Naive thymus-derived CD4-positive, alpha-beta T cell (primary cell): Measurements from ENCODE around the gene CRNKL1. TPM values are rescaled to one million over a fixed set of nuclear protein-coding genes. Genes with fewer than 3 reads are reported as not detected.

Experiments
- ATAC-seq: fragments of 150-1000 bp; cut with Tn5 transposase; 2 replicates; pipeline ENCODE4 v1.10.0; 2021; ENCODE audit warnings: mild to moderate bottlenecking, moderate library complexity
- CTCF ChIA-PET: fragments of 350-600 bp; sonication (Branson Sonifier 250); formaldehyde crosslinking; loops from one replicate; lab custom pipeline; 2021; ENCODE audit warnings: antibody characterized with exemption; lab: Charles Lee
- POLR2A ChIA-PET: fragments of 350-600 bp; sonication (Branson Sonifier 250); formaldehyde crosslinking; loops from one replicate; lab custom pipeline; 2021; ENCODE audit warnings: antibody characterized with exemption, inconsistent platforms; lab: Charles Lee
- DNase-seq, 9 donors: peaks; one replicate each; pipeline versions ENCODE4 v3.0.0 to v3.0.0-alpha.2; 2020 to 2022; ENCODE audit warnings: mixed read lengths in 1 of 9
- H3K27ac ChIP-seq: one replicate; pipeline ENCODE4 v1.7.0; 2013; ENCODE audit warnings: mild to moderate bottlenecking, low read depth, low read length, moderate library complexity
- H3K27me3 ChIP-seq, 2 donors: one replicate each; pipeline ENCODE4 v1.7.0; 2013; ENCODE audit warnings: low read length in 2 of 2, mild to moderate bottlenecking in 2 of 2, moderate library complexity in 2 of 2; ENCODE audit not compliant: control insufficient read depth in 2 of 2, insufficient read depth in 2 of 2
- H3K36me3 ChIP-seq, 3 experiments: 1 replicate in 2 of 3; 2 replicates in 1 of 3; pipeline ENCODE4 v1.7.0; 2013; ENCODE audit warnings: low read length in 3 of 3, mild to moderate bottlenecking in 3 of 3, moderate library complexity in 1 of 3; ENCODE audit not compliant: insufficient read depth in 3 of 3, control insufficient read depth in 2 of 3
- H3K4me1 ChIP-seq, 2 donors: one replicate each; pipeline ENCODE4 v1.7.0; 2013; ENCODE audit warnings: low read length in 2 of 2, mild to moderate bottlenecking in 2 of 2, moderate library complexity in 1 of 2; ENCODE audit not compliant: control insufficient read depth in 2 of 2, insufficient read depth in 2 of 2
- H3K4me3 ChIP-seq: 2 replicates; pipeline ENCODE4 v1.7.0; 2013; ENCODE audit warnings: mild to moderate bottlenecking, low read length
- H3K9me3 ChIP-seq, 3 experiments: 1 replicate in 2 of 3; 2 replicates in 1 of 3; pipeline ENCODE4 v1.7.0; 2013; ENCODE audit warnings: low read length in 3 of 3; ENCODE audit not compliant: control insufficient read depth in 2 of 3
- H3K27ac Mint-ChIP-seq, 9 donors: one replicate each; pipeline ENCODE4 v1.8.0; 2020 to 2022; ENCODE audit warnings: mixed read lengths in 9 of 9, mild to moderate bottlenecking in 8 of 9, moderate library complexity in 5 of 9, inconsistent platforms in 2 of 9
- H3K27me3 Mint-ChIP-seq, 5 donors: one replicate each; pipeline ENCODE4 v1.8.0; 2021 to 2022; ENCODE audit warnings: mixed read lengths in 5 of 5, mild to moderate bottlenecking in 1 of 5
- H3K36me3 Mint-ChIP-seq, 5 donors: one replicate each; pipeline ENCODE4 v1.8.0; 2020 to 2022; ENCODE audit warnings: mixed read lengths in 5 of 5, mild to moderate bottlenecking in 3 of 5, inconsistent platforms in 1 of 5
- H3K4me1 Mint-ChIP-seq, 7 donors: one replicate each; pipeline ENCODE4 v1.8.0; 2020 to 2022; ENCODE audit warnings: mixed read lengths in 7 of 7, mild to moderate bottlenecking in 3 of 7, inconsistent platforms in 1 of 7
- H3K4me3 Mint-ChIP-seq, 10 donors: one replicate each; pipeline ENCODE4 v1.8.0; 2020 to 2022; ENCODE audit warnings: mild to moderate bottlenecking in 10 of 10, mixed read lengths in 10 of 10, moderate library complexity in 6 of 10, inconsistent platforms in 2 of 10
- H3K9me3 Mint-ChIP-seq, 11 donors: one replicate each; pipeline ENCODE4 v1.8.0; 2020 to 2022; ENCODE audit warnings: mixed read lengths in 11 of 11, mild to moderate bottlenecking in 4 of 11, inconsistent platforms in 1 of 11, moderate library complexity in 1 of 11
- intact Hi-C, 2 donors: fragments of 100-400 bp; cut with micrococcal nuclease; formaldehyde crosslinking; loops; one replicate each; pipeline ENCODE4 v1.15.1; 2023
- polyA plus RNA-seq, 2 donors: library from polyadenylated mRNA; unstranded; fragments of 300-500 nt; fragmentation: Illumina TruSeq; gene quantifications; one replicate each; pipeline ENCODE4 v1.2.3, GENCODE V29; 2021
- total RNA-seq, 6 experiments: library from RNA in 5 of 6; stranded (reverse) in 5 of 6; gene quantifications; 1 replicate in 5 of 6; 2 replicates in 1 of 6; pipeline ENCODE4 v1.2.3 and lab custom pipeline; 2021 to 2026

Gene CRNKL1
- total and polyA plus RNA-seq, 7 experiments from 2014 or later, result 9.1 to 32.1 (median 20.2) TPM

DNA sequence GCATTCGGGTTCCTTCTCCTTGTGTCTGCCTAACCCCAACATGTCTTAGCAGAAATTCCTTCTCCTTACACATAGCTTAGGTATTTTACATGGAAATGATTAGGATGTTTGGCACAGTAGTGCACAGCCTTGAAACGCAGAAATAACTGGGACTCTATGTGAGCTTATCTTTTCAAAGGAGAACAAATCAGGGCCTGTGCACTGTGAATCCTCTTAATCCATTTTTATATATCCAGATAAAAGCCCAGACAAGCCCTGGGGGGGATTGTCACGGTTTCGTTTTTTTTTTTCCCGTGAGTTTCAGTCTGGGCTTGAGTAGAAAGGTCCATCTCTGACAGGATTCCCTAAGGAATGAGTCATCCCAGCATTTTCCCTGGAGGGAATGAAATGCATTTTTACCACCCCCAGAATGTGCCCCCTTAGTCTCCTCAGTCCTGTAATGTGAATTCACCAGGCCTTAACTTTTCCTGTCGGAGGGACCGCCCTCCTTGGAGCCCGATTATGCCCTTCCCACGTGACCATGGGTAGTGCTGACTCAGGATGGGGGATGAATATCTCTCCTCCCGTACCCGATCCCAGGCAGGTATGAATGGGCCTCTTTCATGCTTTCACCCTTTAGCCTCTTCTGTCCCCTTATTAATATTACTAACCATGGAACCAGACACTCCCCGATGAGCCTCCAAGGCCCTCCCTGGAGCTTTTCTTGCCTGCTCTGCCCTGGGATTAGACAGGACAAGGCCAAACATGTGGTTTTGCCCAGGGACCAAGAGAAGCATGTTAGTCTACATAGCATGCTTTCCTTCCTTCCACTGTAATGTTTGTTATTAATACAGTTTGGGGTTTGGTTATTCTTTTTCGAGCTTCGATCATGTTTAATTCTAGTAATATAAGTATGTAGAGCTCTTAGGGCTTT is 59.0 kb downstream of the CRNKL1 start:
- H3K27ac ChIP-seq, result no peak overlapping the region
- CTCF ChIA-PET, result no interaction called here
- Mint-ChIP-seq H3K27me3 (peaks cover 3 to 17% (median 5%) of the 10 kb centered on the region in 5 donors), H3K27ac (no peak overlapping the region), H3K4me3 (no peak overlapping the region), H3K9me3 (peaks cover 0 to 1% (median 0%) of the 10 kb centered on the region in 11 donors), H3K36me3 (no peaks in the 10 kb centered on the region), H3K4me1 (peaks cover 0 to 2% (median 0%) of the 10 kb centered on the region in 7 donors)
- DNase-seq (no peak), ATAC-seq (no peak)
- intact Hi-C loops, result loop anchor here in 1 of 2 donors (10.0 kb wide), 1 partner anchor 208 kb away; no protein-coding TSS in a partner anchor
- no peaks in the 10 kb centered on the region for H3K36me3 ChIP-seq
- H3K9me3 ChIP-seq, result no peaks in the 10 kb centered on the region
- H3K27me3 ChIP-seq, result no peaks in the 10 kb centered on the region
- POLR2A ChIA-PET, result interaction anchor here (0.7 kb wide), 1 partner anchor 58 kb away, joined by 3 read pairs; no protein-coding TSS in a partner anchor
- no peak overlapping the region for H3K4me3 ChIP-seq
- H3K4me1 ChIP-seq, result no peaks in the 10 kb centered on the region

DNA sequence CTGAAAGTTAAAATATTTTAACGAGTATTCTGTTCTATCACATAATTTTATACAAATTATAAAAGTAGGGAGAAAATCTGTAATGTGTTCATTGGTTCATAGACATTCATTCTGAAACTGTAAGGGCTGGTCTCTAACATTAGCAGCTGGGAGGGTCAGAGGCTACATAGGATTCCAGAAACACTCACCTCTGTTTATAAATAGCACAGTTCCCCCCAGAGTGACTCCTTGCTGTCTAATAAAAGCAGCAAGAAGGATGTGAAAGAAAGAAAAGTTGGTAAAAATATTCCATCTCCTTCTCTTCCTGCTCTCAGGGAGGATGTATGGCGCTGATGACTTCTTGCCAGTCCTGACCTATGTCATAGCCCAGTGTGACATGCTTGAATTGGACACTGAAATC is 60.4 kb downstream of the CRNKL1 start:
- H3K4me3 Mint-ChIP-seq, result no peak overlapping the region
- ChIA-PET CTCF (no interaction called here), POLR2A (no interaction called here)
- peaks cover 0 to 2% (median 0%) of the 10 kb centered on the region in 7 donors for H3K4me1 Mint-ChIP-seq
- ATAC-seq (no peak), DNase-seq (no peak)
- Histone ChIP-seq H3K27ac (no peak overlapping the region), H3K9me3 (no peaks in the 10 kb centered on the region), H3K36me3 (no peaks in the 10 kb centered on the region), H3K27me3 (no peaks in the 10 kb centered on the region), H3K4me1 (no peaks in the 10 kb centered on the region), H3K4me3 (no peak overlapping the region)
- H3K27ac Mint-ChIP-seq, result no peak overlapping the region
- intact Hi-C loops, result loop anchor here in 1 of 2 donors (10.0 kb wide), 1 partner anchor 207 kb away; no protein-coding TSS in a partner anchor
- peaks cover 3 to 27% (median 5%) of the 10 kb centered on the region in 5 donors for H3K27me3 Mint-ChIP-seq
- H3K36me3 Mint-ChIP-seq, result no peaks in the 10 kb centered on the region
- H3K9me3 Mint-ChIP-seq, result peaks cover 0 to 1% (median 0%) of the 10 kb centered on the region in 11 donors

DNA sequence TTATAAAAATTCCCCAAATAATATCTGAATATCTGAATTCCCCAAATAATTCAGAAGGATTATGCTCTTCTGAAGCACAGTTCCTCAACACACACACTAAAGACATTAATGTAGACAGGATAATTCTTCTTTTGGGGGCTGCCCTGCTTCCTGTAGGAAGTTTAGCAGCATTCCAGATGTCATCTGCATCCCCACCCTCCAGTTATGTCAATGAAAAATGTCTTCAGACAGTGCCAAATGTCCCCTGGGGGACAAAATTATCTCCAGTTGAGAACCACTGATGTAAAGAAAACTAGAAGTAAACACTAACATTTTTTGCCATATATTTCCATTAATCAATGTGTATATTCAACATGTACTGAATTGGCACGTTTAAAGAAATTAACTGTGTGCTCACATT is 61.0 kb downstream of the CRNKL1 start:
- Mint-ChIP-seq H3K4me1 (peaks cover 0 to 2% (median 0%) of the 10 kb centered on the region in 7 donors), H3K36me3 (no peaks in the 10 kb centered on the region), H3K4me3 (no peak overlapping the region), H3K9me3 (peaks cover 0 to 1% (median 0%) of the 10 kb centered on the region in 11 donors), H3K27ac (no peak overlapping the region), H3K27me3 (peaks cover 3 to 24% (median 5%) of the 10 kb centered on the region in 5 donors)
- Histone ChIP-seq H3K9me3 (no peaks in the 10 kb centered on the region), H3K4me3 (no peak overlapping the region), H3K27ac (no peak overlapping the region), H3K36me3 (no peaks in the 10 kb centered on the region), H3K27me3 (no peaks in the 10 kb centered on the region), H3K4me1 (no peaks in the 10 kb centered on the region)
- ChIA-PET CTCF (interaction anchor here (1.0 kb wide), 1 partner anchor 14 kb away, joined by 3 read pairs; no protein-coding TSS in a partner anchor), POLR2A (no interaction called here)
- ATAC-seq, result no peak
- intact Hi-C loops, result loop anchor here in 1 of 2 donors (10.0 kb wide), 1 partner anchor 207 kb away; no protein-coding TSS in a partner anchor
- no peak for DNase-seq

DNA sequence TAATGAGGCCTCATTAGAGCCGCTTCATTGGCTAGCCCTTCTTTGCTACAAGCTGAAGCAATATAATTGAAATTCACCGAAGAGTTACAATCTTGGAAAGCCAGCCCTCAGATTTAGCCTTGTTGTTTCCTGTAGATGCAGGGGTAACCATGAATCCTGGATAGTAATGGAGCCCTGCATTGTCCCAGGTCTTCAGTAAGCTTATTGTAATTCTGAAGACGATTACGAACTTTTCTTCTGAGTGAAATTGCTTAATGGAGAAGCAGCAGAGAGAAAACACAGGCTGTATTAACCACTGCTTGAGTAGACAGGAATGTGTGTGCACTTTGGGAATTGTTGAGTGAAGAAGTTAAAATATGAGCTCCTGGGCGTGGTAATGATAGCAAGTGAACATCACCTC is 61.4 kb downstream of the CRNKL1 start:
- peaks cover 3 to 22% (median 5%) of the 10 kb centered on the region in 5 donors for H3K27me3 Mint-ChIP-seq
- H3K36me3 Mint-ChIP-seq, result no peaks in the 10 kb centered on the region
- no peak overlapping the region for H3K27ac Mint-ChIP-seq
- H3K4me1 ChIP-seq, result no peaks in the 10 kb centered on the region
- H3K9me3 Mint-ChIP-seq, result peaks cover 0 to 1% (median 0%) of the 10 kb centered on the region in 11 donors
- no peak overlapping the region for H3K4me3 ChIP-seq
- H3K4me3 Mint-ChIP-seq, result no peak overlapping the region
- no peaks in the 10 kb centered on the region for H3K9me3 ChIP-seq
- ChIA-PET POLR2A (no interaction called here), CTCF (interaction anchor here (1.0 kb wide), 1 partner anchor 14 kb away, joined by 3 read pairs; no protein-coding TSS in a partner anchor)
- no peaks in the 10 kb centered on the region for H3K36me3 ChIP-seq
- H3K4me1 Mint-ChIP-seq, result peaks cover 0 to 2% (median 0%) of the 10 kb centered on the region in 7 donors
- H3K27ac ChIP-seq, result no peak overlapping the region
- intact Hi-C loops, result loop anchor here in 1 of 2 donors (10.0 kb wide), 1 partner anchor 206 kb away; no protein-coding TSS in a partner anchor
- DNase-seq (no peak), ATAC-seq (no peak)
- no peaks in the 10 kb centered on the region for H3K27me3 ChIP-seq

DNA sequence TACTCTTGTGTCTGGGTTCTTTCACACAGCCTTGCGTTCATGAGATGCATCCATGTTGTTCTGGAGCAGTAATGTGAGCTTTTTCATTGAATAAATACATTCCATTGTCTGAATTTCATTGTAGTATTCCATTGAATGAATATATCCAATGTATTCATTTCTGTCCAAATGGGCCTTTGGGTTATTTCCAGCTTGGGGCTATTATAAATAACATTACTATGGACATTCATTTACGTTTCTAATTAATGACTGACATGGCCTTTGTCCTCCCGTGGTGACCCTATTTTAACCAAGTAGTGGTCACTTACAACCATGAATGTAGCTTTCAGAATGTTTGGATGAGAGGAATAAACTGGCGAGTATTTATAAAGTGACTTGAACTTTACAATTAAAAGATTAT is 65.2 kb downstream of the CRNKL1 start:
- no peaks in the 10 kb centered on the region for H3K36me3 Mint-ChIP-seq
- no peaks in the 10 kb centered on the region for H3K4me1 ChIP-seq
- no peaks in the 10 kb centered on the region for H3K36me3 ChIP-seq
- CTCF ChIA-PET, result no interaction called here
- DNase-seq (no peak), ATAC-seq (no peak)
- peaks cover 0 to 17% (median 5%) of the 10 kb centered on the region in 5 donors for H3K27me3 Mint-ChIP-seq
- H3K4me1 Mint-ChIP-seq, result no peaks in the 10 kb centered on the region
- no peak overlapping the region for H3K4me3 Mint-ChIP-seq
- H3K9me3 Mint-ChIP-seq, result peaks cover 0 to 4% (median 0%) of the 10 kb centered on the region in 11 donors
- H3K27ac ChIP-seq, result no peak overlapping the region
- no peak overlapping the region for H3K4me3 ChIP-seq
- no peaks in the 10 kb centered on the region for H3K27me3 ChIP-seq
- POLR2A ChIA-PET, result no interaction called here
- H3K27ac Mint-ChIP-seq, result no peak overlapping the region
- intact Hi-C loops, result no loop called here
- no peaks in the 10 kb centered on the region for H3K9me3 ChIP-seq

DNA sequence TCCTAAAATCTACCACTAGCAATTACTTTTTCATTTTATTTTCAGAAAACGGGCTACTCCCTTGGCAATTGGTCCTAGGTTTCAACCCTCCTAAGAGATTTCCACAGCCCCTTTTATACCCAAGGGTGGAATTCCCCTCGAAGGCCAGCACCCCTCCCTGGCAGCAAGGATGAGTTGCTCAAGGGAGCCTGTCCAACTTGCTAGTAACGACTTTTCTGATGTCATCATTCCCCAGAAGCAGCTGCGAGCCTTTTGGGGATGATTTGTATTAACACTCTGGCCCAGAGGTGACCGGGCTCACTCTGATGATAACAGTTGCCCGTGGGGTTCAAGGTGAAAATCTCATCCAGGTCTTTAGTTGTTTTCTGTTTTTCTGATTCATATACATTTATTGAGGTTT is 65.8 kb downstream of the CRNKL1 start:
- Histone ChIP-seq H3K4me3 (no peak overlapping the region), H3K36me3 (no peaks in the 10 kb centered on the region), H3K27ac (no peak overlapping the region), H3K27me3 (no peaks in the 10 kb centered on the region), H3K9me3 (no peaks in the 10 kb centered on the region), H3K4me1 (no peaks in the 10 kb centered on the region)
- Mint-ChIP-seq H3K9me3 (peaks cover 0 to 4% (median 0%) of the 10 kb centered on the region in 11 donors), H3K36me3 (no peaks in the 10 kb centered on the region), H3K4me1 (no peaks in the 10 kb centered on the region), H3K27me3 (peaks cover 0 to 17% (median 5%) of the 10 kb centered on the region in 5 donors), H3K4me3 (no peak overlapping the region), H3K27ac (no peak overlapping the region)
- ChIA-PET POLR2A (no interaction called here), CTCF (no interaction called here)
- intact Hi-C loops, result no loop called here
- ATAC-seq, result no peak
- no peak for DNase-seq
